HCT116 (cell line): ENCODE data around the gene RPL7L1. TPM values are rescaled to one million over a fixed set of nuclear protein-coding genes. Genes with fewer than 3 reads are reported as not detected.
"Not testable (repeated sequence)": the region's sequence is repeated elsewhere in the genome, so short reads cannot be mapped to it uniquely, and the experiment has no call there.

ENCODE experiments used
- ATAC-seq: fragments of 200-7000 bp; cut with Tn5 transposase; 2 replicates; pipeline ENCODE4 v1.9.1; 2020; ENCODE audit warnings: mild to moderate bottlenecking, moderate library complexity
- BruUV-seq: library from RNA; stranded (reverse); fragments of 400-500 nt; replicated peaks from 2 replicates; lab custom pipeline; 2021; lab: Mats Ljungman, UMichigan
- CTCF ChIA-PET: fragments of 300-600 bp; sonication (Branson Sonifier 250); formaldehyde crosslinking; loops from one replicate; lab custom pipeline; 2021; ENCODE audit warnings: antibody characterized with exemption; lab: Charles Lee
- POLR2A ChIA-PET: fragments of 300-600, 350-600 bp; sonication (Branson Sonifier 250); formaldehyde crosslinking; loops from one replicate; lab custom pipeline; 2021; ENCODE audit warnings: antibody characterized with exemption; lab: Charles Lee
- RAD21 ChIA-PET, 2 experiments: fragments of 300-600 bp; sonication (Branson Sonifier 250); formaldehyde crosslinking; loops; one replicate each; lab custom pipeline; 2023; ENCODE audit warnings: low total read pairs in 2 of 2; ENCODE audit not compliant: uncharacterized antibody in 2 of 2, unreplicated experiment in 2 of 2, low non-redundant PET in 1 of 2; lab: Charles Lee
- DNase-seq: peaks from one replicate; pipeline ENCODE4 v3.0.0-alpha.2; 2010; ENCODE audit warnings: low read depth, low spot score
- H2AFZ ChIP-seq: fragments of 200-600 bp; shearing (Covaris generic), sonication (generic); 2 replicates; pipeline ENCODE4 v1.6.1; 2017; ENCODE audit warnings: low read depth, mixed run types, mixed read lengths, antibody characterized with exemption, low read length; ENCODE audit not compliant: poor library complexity, severe bottlenecking
- H3K27ac ChIP-seq: 2 replicates; pipeline ENCODE4 v1.5.1; 2012; ENCODE audit warnings: low read depth, low read length
- H3K27me3 ChIP-seq: fragments of 200-600 bp; sonication (generic); 2 replicates; pipeline ENCODE4 v1.6.1; 2016; ENCODE audit warnings: mixed run types, low read length, mixed read lengths; ENCODE audit not compliant: insufficient read depth
- H3K36me3 ChIP-seq, 2 experiments: fragments of 200-500 bp in 1 of 2; fragments of 200-600 bp in 1 of 2; sonication (Bioruptor generic) in 1 of 2; sonication (generic) in 1 of 2; 2 replicates each; pipeline versions ENCODE4 v1.5.1 to v1.6.1; 2014 to 2016; ENCODE audit warnings: low read length in 2 of 2, inconsistent platforms in 1 of 2, mixed read lengths in 1 of 2, mixed run types in 1 of 2; ENCODE audit not compliant: insufficient read depth in 2 of 2, control insufficient read depth in 1 of 2
- H3K4me1 ChIP-seq, 2 experiments: fragments of 200-600 bp in 1 of 2; sonication (generic) in 1 of 2; 2 replicates each; pipeline versions ENCODE4 v1.5.1 to v1.6.1; 2012 to 2017; ENCODE audit warnings: low read length in 2 of 2, inconsistent platforms in 1 of 2, mild to moderate bottlenecking in 1 of 2, mixed read lengths in 1 of 2, mixed run types in 1 of 2, moderate library complexity in 1 of 2; ENCODE audit not compliant: insufficient read depth in 2 of 2, control insufficient read depth in 1 of 2
- H3K4me2 ChIP-seq: fragments of 200-600 bp; sonication (generic); 2 replicates; pipeline ENCODE4 v1.6.1; 2017; ENCODE audit warnings: mixed run types, low read length, mixed read lengths
- H3K4me3 ChIP-seq, 2 experiments: fragments of 200-600 bp in 1 of 2; sonication (generic) in 1 of 2; replicated peaks in 1 of 2; 2 replicates each; pipeline ENCODE4 v1.5.1; 2011 to 2016; ENCODE audit warnings: low read length in 2 of 2, control low read depth in 1 of 2, low read depth in 1 of 2, mild to moderate bottlenecking in 1 of 2, mixed read lengths in 1 of 2, mixed run types in 1 of 2
- H3K79me2 ChIP-seq: fragments of 200-600 bp; sonication (generic); 2 replicates; pipeline ENCODE4 v1.6.1; 2017; ENCODE audit warnings: mild to moderate bottlenecking, mixed run types, low read length, moderate library complexity, mixed read lengths; ENCODE audit not compliant: insufficient read depth
- H3K9ac ChIP-seq: fragments of 200-600 bp; sonication (generic); 2 replicates; pipeline ENCODE4 v1.6.1; 2016; ENCODE audit warnings: low read length, mixed read lengths
- H3K9me2 ChIP-seq: fragments of 200-600 bp; sonication (generic), shearing (Covaris generic); 2 replicates; pipeline ENCODE4 v1.6.1; 2017; ENCODE audit warnings: mixed run types, mild to moderate bottlenecking, moderate library complexity; ENCODE audit not compliant: insufficient read depth
- H3K9me3 ChIP-seq, 2 experiments: fragments of 200-500 bp in 1 of 2; fragments of 200-600 bp in 1 of 2; sonication (Bioruptor generic) in 1 of 2; sonication (generic) in 1 of 2; 2 replicates each; pipeline ENCODE4 v1.6.1; 2014 to 2017; ENCODE audit warnings: low read length in 2 of 2, mixed read lengths in 2 of 2, inconsistent platforms in 1 of 2, low read depth in 1 of 2, mild to moderate bottlenecking in 1 of 2, mixed run types in 1 of 2, moderate library complexity in 1 of 2; ENCODE audit not compliant: control insufficient read depth in 1 of 2, insufficient read depth in 1 of 2
- H4K20me1 ChIP-seq: fragments of 200-600 bp; sonication (generic), shearing (Covaris generic); 2 replicates; pipeline ENCODE4 v1.6.1; 2017; ENCODE audit warnings: mixed run types, mild to moderate bottlenecking, moderate library complexity; ENCODE audit not compliant: insufficient read depth
- CBX3 ChIP-seq: IDR thresholded peaks from 2 replicates; pipeline ENCODE4 v1.6.1; 2012; ENCODE audit warnings: low read depth
- SP1 ChIP-seq: IDR thresholded peaks from 2 replicates; pipeline ENCODE4 v1.6.1; 2012; ENCODE audit warnings: low read depth
- TCF7L2 ChIP-seq: IDR thresholded peaks from 2 replicates; pipeline ENCODE4 v1.7.0; 2011; ENCODE audit warnings: borderline replicate concordance, inconsistent platforms; ENCODE audit not compliant: insufficient read depth, insufficient read length; ENCODE audit errors: extremely low read depth
- YY1 ChIP-seq: IDR thresholded peaks from 2 replicates; pipeline ENCODE4 v1.6.1; 2011; ENCODE audit warnings: low read length, low read depth, moderate library complexity, mild to moderate bottlenecking; ENCODE audit not compliant: insufficient replicate concordance; ENCODE audit errors: extremely low read depth
- ZNF274 ChIP-seq: fragments of 200-500 bp; sonication (Bioruptor generic); IDR thresholded peaks from 2 replicates; pipeline ENCODE4 v1.6.1; 2014; ENCODE audit warnings: mild to moderate bottlenecking, low read depth, low read length, inconsistent platforms
- intact Hi-C: fragments of 100-400 bp; cut with micrococcal nuclease; formaldehyde crosslinking; loops from 2 replicates; pipeline ENCODE4 v1.10.0; 2022
- total RNA-seq: library from RNA; stranded (reverse); gene quantifications from one replicate; pipeline ENCODE4 v1.2.1, GENCODE V29; 2021; ENCODE audit not compliant: unreplicated experiment
- TF ChIP-seq, protein P1 (sequence below): IDR thresholded peaks from 2 replicates; pipeline ENCODE4 v1.6.1; 2011; ENCODE audit warnings: mild to moderate bottlenecking, low read length, moderate library complexity; ENCODE audit not compliant: insufficient replicate concordance; ENCODE audit errors: extremely low read depth
- TF ChIP-seq, protein P2 (sequence below): IDR thresholded peaks from 2 replicates; pipeline ENCODE4 v1.6.1; 2012

The RPL7L1 gene
- total RNA-seq, 1 experiment from 2014 or later = 125 TPM

DNA sequence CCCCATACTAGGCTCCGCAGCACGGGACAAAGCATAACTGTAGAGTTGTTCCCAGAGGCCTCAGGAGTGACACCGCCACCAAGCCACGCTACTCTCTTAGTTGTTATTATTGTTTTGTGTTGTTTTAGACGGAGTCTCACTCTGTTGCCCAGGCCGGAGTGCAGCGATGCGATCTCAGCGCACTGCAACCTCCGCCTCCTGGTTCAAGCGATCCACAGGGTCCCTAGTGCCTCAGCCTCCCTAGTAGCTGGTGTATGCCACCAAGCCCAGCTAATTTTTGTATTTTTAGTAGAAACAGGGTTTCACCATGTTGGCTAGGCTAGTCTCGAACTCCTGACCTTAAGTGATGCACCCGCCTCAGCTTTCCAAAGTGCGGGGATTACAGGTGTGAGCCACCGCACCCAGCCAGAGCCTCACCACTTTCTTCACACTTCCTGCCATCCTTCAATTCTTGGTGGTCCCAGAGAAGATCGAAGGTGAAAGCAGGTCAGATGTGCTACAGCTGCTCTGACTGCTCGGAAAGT is 11.8 kb downstream of the RPL7L1 start (continued):
- no peak for TF ChIP-seq TCF7L2
- TF ChIP-seq, protein P1, sequence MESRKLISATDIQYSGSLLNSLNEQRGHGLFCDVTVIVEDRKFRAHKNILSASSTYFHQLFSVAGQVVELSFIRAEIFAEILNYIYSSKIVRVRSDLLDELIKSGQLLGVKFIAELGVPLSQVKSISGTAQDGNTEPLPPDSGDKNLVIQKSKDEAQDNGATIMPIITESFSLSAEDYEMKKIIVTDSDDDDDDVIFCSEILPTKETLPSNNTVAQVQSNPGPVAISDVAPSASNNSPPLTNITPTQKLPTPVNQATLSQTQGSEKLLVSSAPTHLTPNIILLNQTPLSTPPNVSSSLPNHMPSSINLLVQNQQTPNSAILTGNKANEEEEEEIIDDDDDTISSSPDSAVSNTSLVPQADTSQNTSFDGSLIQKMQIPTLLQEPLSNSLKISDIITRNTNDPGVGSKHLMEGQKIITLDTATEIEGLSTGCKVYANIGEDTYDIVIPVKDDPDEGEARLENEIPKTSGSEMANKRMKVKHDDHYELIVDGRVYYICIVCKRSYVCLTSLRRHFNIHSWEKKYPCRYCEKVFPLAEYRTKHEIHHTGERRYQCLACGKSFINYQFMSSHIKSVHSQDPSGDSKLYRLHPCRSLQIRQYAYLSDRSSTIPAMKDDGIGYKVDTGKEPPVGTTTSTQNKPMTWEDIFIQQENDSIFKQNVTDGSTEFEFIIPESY = no peak
- TF ChIP-seq ZNF274 = no peak
- TF ChIP-seq YY1 = no peak
- TF ChIP-seq CBX3 = no peak
- no peak for TF ChIP-seq SP1
- TF ChIP-seq, protein P2, sequence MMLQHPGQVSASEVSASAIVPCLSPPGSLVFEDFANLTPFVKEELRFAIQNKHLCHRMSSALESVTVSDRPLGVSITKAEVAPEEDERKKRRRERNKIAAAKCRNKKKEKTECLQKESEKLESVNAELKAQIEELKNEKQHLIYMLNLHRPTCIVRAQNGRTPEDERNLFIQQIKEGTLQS = no peak

DNA sequence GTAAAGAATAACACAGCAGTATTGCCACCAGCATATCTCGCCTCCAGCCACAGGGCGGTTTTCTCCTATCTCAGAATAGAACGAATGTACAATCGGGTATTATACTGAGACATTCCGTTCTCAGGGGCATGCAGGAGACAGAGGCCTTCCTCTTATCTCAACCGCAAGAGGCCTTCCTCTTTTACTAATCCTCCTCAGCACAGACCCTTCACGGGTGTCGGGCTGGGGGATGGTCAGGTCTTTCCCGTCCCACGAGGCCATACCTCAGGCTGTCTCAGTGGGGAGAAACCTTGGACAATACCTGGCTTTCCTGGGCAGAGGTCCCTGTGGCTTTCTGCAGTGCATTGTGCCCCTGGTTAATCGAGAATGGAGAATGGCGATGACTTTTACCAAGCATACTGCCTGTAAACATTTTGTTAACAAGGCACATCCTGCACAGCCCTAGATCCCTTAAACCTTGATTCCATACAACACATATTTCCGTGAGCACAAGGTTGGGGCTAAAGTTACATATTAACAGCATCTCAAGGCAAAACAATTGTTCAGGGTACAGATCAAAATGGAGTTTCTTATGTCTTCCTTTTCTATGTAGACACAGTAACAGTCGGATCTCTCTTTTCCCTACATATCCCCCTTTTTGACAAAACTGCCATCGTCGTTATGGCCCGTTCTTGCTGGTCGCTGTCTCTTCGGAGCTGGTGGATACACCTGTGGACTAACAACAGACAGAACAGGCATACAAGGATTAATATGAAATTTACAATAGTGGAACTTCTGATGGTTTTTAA is 14.8 kb downstream of the RPL7L1 start:
- H4K20me1 ChIP-seq, H3K79me2 ChIP-seq, H3K27ac ChIP-seq, H3K9me2 ChIP-seq, H2AFZ ChIP-seq, ATAC-seq, H3K36me3 ChIP-seq, H3K4me3 ChIP-seq, RAD21 ChIA-PET, H3K27me3 ChIP-seq, H3K9me3 ChIP-seq, H3K4me2 ChIP-seq, H3K9ac ChIP-seq, DNase-seq, BruUV-seq, CTCF ChIA-PET, POLR2A ChIA-PET: not testable (repeated sequence)
- H3K4me1 ChIP-seq = peaks cover 3 to 17% of the 10 kb centered on the region in 2 experiments; a peak in 3 of 4 replicates
- intact Hi-C loops = loop anchor here (5.0 kb wide), 1 partner anchor 147 kb away; the partner anchor contains the start of gene TBCC
